Measurements from ENCODE around the gene XRCC4. TPM values are rescaled to one million over a fixed set of nuclear protein-coding genes. Genes with fewer than 3 reads are reported as not detected.
"Not testable (repeated sequence)": the region's sequence is repeated elsewhere in the genome, so short reads cannot be mapped to it uniquely, and the experiment has no call there.

Gene XRCC4
- total RNA-seq, 3 donors from 2014 or later, result 7.6 to 8.8 (median 8.7) TPM

GRCh38 chr5:83219077-83219476 lies 141.7 kb downstream of the XRCC4 start:
- Mint-ChIP-seq H3K27me3 (ENCODE audit: low read depth) (no peaks in the 10 kb centered on the region), H3K4me1 (ENCODE audit: low read depth) (no peaks in the 10 kb centered on the region)
- no peak for DNase-seq

GRCh38 chr5:83219495-83219894 lies 142.1 kb downstream of the XRCC4 start:
- no peaks in the 10 kb centered on the region for H3K27me3 Mint-ChIP-seq (ENCODE audit: low read depth)
- no peak for DNase-seq
- no peak for ATAC-seq
- no peaks in the 10 kb centered on the region for H3K9me3 Mint-ChIP-seq
- H3K4me1 Mint-ChIP-seq (ENCODE audit: low read depth), result no peaks in the 10 kb centered on the region
- H3K4me3 Mint-ChIP-seq, result no peak overlapping the region
- H3K36me3 Mint-ChIP-seq (ENCODE audit: insufficient read depth), result peaks cover 2% of the 10 kb centered on the region

More at GRCh38 chr5:83219077-83219476, 141.7 kb downstream of the XRCC4 start:
- Mint-ChIP-seq H3K9me3 (no peaks in the 10 kb centered on the region), H3K4me3 (no peak overlapping the region), H3K36me3 (ENCODE audit: insufficient read depth) (peaks cover 2% of the 10 kb centered on the region)
- ATAC-seq, result no peak

- H3K36me3 Mint-ChIP-seq (ENCODE audit: insufficient read depth), result peaks cover 2% of the 10 kb centered on the region
- no peaks in the 10 kb centered on the region for H3K4me1 Mint-ChIP-seq (ENCODE audit: low read depth)
- no peak for DNase-seq
- no peak overlapping the region for H3K4me3 Mint-ChIP-seq
- no peak for ATAC-seq
- no peaks in the 10 kb centered on the region for H3K27me3 Mint-ChIP-seq (ENCODE audit: low read depth)
- H3K9me3 Mint-ChIP-seq, result no peaks in the 10 kb centered on the region
Measured at GRCh38 chr5:83220331-83220730, 143.0 kb downstream of the XRCC4 start.

- no peak for ATAC-seq
- H3K36me3 Mint-ChIP-seq (ENCODE audit: insufficient read depth), result peaks cover 2% of the 10 kb centered on the region
- no peak overlapping the region for H3K4me3 Mint-ChIP-seq
- DNase-seq, result no peak
- H3K4me1 Mint-ChIP-seq (ENCODE audit: low read depth), result no peaks in the 10 kb centered on the region
- H3K27me3 Mint-ChIP-seq (ENCODE audit: low read depth), result no peaks in the 10 kb centered on the region
- no peaks in the 10 kb centered on the region for H3K9me3 Mint-ChIP-seq
Measured at GRCh38 chr5:83222906-83223305, 145.6 kb downstream of the XRCC4 start.

- H3K36me3 Mint-ChIP-seq (ENCODE audit: insufficient read depth), result no peaks in the 10 kb centered on the region
- ATAC-seq, result no peak
- no peaks in the 10 kb centered on the region for H3K4me1 Mint-ChIP-seq (ENCODE audit: low read depth)
- no peaks in the 10 kb centered on the region for H3K9me3 Mint-ChIP-seq
- H3K27me3 Mint-ChIP-seq (ENCODE audit: low read depth), result no peaks in the 10 kb centered on the region
- no peak overlapping the region for H3K4me3 Mint-ChIP-seq
- DNase-seq, result no peak
Measured at GRCh38 chr5:83227611-83228010, 150.3 kb downstream of the XRCC4 start.

GRCh38 chr5:83230511-83230910 lies 153.2 kb downstream of the XRCC4 start:
- Mint-ChIP-seq H3K9me3 (no peaks in the 10 kb centered on the region), H3K36me3 (ENCODE audit: insufficient read depth) (no peaks in the 10 kb centered on the region), H3K27me3 (ENCODE audit: low read depth) (no peaks in the 10 kb centered on the region), H3K4me1 (ENCODE audit: low read depth) (no peaks in the 10 kb centered on the region), H3K4me3 (no peak overlapping the region)
- DNase-seq, result no peak
- ATAC-seq, result no peak

GRCh38 chr5:83244516-83244915 lies 167.2 kb downstream of the XRCC4 start:
- Mint-ChIP-seq H3K27me3 (ENCODE audit: low read depth) (no peaks in the 10 kb centered on the region), H3K36me3 (ENCODE audit: insufficient read depth) (peaks cover 4% of the 10 kb centered on the region), H3K4me1 (ENCODE audit: low read depth) (no peaks in the 10 kb centered on the region), H3K9me3 (no peaks in the 10 kb centered on the region), H3K4me3 (no peak overlapping the region)
- DNase-seq (no peak), ATAC-seq (no peak)

- ATAC-seq (no peak), DNase-seq (no peak)
- Mint-ChIP-seq H3K4me1 (ENCODE audit: low read depth) (no peaks in the 10 kb centered on the region), H3K36me3 (ENCODE audit: insufficient read depth) (peaks cover 4% of the 10 kb centered on the region), H3K4me3 (no peak overlapping the region), H3K9me3 (no peaks in the 10 kb centered on the region), H3K27me3 (ENCODE audit: low read depth) (no peaks in the 10 kb centered on the region)
Measured at GRCh38 chr5:83245037-83245436, 167.7 kb downstream of the XRCC4 start.

GRCh38 chr5:83246071-83246470 lies 168.7 kb downstream of the XRCC4 start:
- no peaks in the 10 kb centered on the region for H3K4me1 Mint-ChIP-seq (ENCODE audit: low read depth)
- DNase-seq, result no peak
- no peaks in the 10 kb centered on the region for H3K9me3 Mint-ChIP-seq
- no peak overlapping the region for H3K4me3 Mint-ChIP-seq
- peaks cover 2% of the 10 kb centered on the region for H3K36me3 Mint-ChIP-seq (ENCODE audit: insufficient read depth)
- no peak for ATAC-seq
- no peaks in the 10 kb centered on the region for H3K27me3 Mint-ChIP-seq (ENCODE audit: low read depth)

- Mint-ChIP-seq H3K4me3 (no peak overlapping the region), H3K27me3 (ENCODE audit: low read depth) (no peaks in the 10 kb centered on the region), H3K36me3 (ENCODE audit: insufficient read depth) (peaks cover under 1% of the 10 kb centered on the region), H3K9me3 (no peaks in the 10 kb centered on the region), H3K4me1 (ENCODE audit: low read depth) (no peaks in the 10 kb centered on the region)
- DNase-seq (no peak), ATAC-seq (no peak)
Measured at GRCh38 chr5:83249156-83249555, 171.8 kb downstream of the XRCC4 start.

GRCh38 chr5:83251849-83252248 lies 174.5 kb downstream of the XRCC4 start:
- ATAC-seq (no peak), DNase-seq (no peak)
- peaks cover 2% of the 10 kb centered on the region for H3K36me3 Mint-ChIP-seq (ENCODE audit: insufficient read depth)
- H3K4me3 Mint-ChIP-seq, result no peak overlapping the region
- H3K9me3 Mint-ChIP-seq, result no peaks in the 10 kb centered on the region
- no peaks in the 10 kb centered on the region for H3K4me1 Mint-ChIP-seq (ENCODE audit: low read depth)
- no peaks in the 10 kb centered on the region for H3K27me3 Mint-ChIP-seq (ENCODE audit: low read depth)

- ATAC-seq (no peak), DNase-seq (no peak)
- H3K27me3 Mint-ChIP-seq (ENCODE audit: low read depth), result no peaks in the 10 kb centered on the region
- H3K36me3 Mint-ChIP-seq (ENCODE audit: insufficient read depth), result peaks cover 2% of the 10 kb centered on the region
- H3K4me3 Mint-ChIP-seq, result no peak overlapping the region
- H3K9me3 Mint-ChIP-seq, result no peaks in the 10 kb centered on the region
- H3K4me1 Mint-ChIP-seq (ENCODE audit: low read depth), result no peaks in the 10 kb centered on the region
Measured at GRCh38 chr5:83253720-83254119, 176.4 kb downstream of the XRCC4 start.

GRCh38 chr5:83255268-83255667 lies 177.9 kb downstream of the XRCC4 start:
- DNase-seq (no peak), ATAC-seq (no peak)
- Mint-ChIP-seq H3K36me3 (ENCODE audit: insufficient read depth) (peaks cover 4% of the 10 kb centered on the region), H3K4me1 (ENCODE audit: low read depth) (no peaks in the 10 kb centered on the region), H3K4me3 (no peak overlapping the region), H3K27me3 (ENCODE audit: low read depth) (no peaks in the 10 kb centered on the region), H3K9me3 (no peaks in the 10 kb centered on the region)

GRCh38 chr5:83256091-83256780 lies 178.9 kb downstream of the XRCC4 start:
- Mint-ChIP-seq H3K9me3 (no peaks in the 10 kb centered on the region), H3K4me3 (no peak overlapping the region), H3K27me3 (ENCODE audit: low read depth) (no peaks in the 10 kb centered on the region), H3K4me1 (ENCODE audit: low read depth) (no peaks in the 10 kb centered on the region), H3K36me3 (ENCODE audit: insufficient read depth) (peaks cover 4% of the 10 kb centered on the region)
- DNase-seq, result no peak
- no peak for ATAC-seq

- H3K27me3 Mint-ChIP-seq (ENCODE audit: low read depth); H3K9me3 Mint-ChIP-seq; ATAC-seq; H3K4me1 Mint-ChIP-seq (ENCODE audit: low read depth); DNase-seq; H3K36me3 Mint-ChIP-seq (ENCODE audit: insufficient read depth); H3K4me3 Mint-ChIP-seq: not testable (repeated sequence)
Measured at GRCh38 chr5:83257684-83258083, 180.3 kb downstream of the XRCC4 start.

Data from activated T-cell treated with anti-CD3 and anti-CD28 coated beads, Interleukin-2, amount 50 U/mL, for 4 hours (primary cell).